ENCODE measurements around the gene GC. TPM values are rescaled to one million over a fixed set of nuclear protein-coding genes. Genes with fewer than 3 reads are reported as not detected.

The GC gene
- total RNA-seq, 1 experiment from 2014 or later: 1.9 TPM

- H3K4me1 Mint-ChIP-seq: peaks cover 73% of the 10 kb centered on the region
- ChIA-PET POLR2A (no interaction called here), CTCF (no interaction called here)
- H3K27me3 Mint-ChIP-seq (ENCODE audit: low read depth): no peaks in the 10 kb centered on the region
- H3K4me3 Mint-ChIP-seq: peak overlapping the region; percentile 34
- peak overlapping the region; percentile 99 for H3K27ac Mint-ChIP-seq
- peaks cover 17% of the 10 kb centered on the region for H3K9me3 Mint-ChIP-seq
- DNase-seq (ENCODE audit: low spot score) (no peak), ATAC-seq (peak; percentile 29)
- TF ChIP-seq TEAD1 (CRISPR knock-in tag; IDR thresholded peaks at IDR 0.05) (0 out of 2 replicates have a peak, but pooled peaks have one; percentile 24), AR (CRISPR knock-in tag; IDR thresholded peaks at IDR 0.05) (no peak), SP1 (CRISPR knock-in tag; conservative IDR thresholded peaks at IDR 0.05) (0 out of 2 replicates have a peak, but pooled peaks have one; percentile 17), GRHL2 (CRISPR knock-in tag; IDR thresholded peaks at IDR 0.05; ENCODE audit: insufficient replicate concordance, severe bottlenecking) (no peak), JUN (CRISPR knock-in tag; IDR thresholded peaks at IDR 0.05) (no peak)
- peaks cover 20% of the 10 kb centered on the region for H3K36me3 Mint-ChIP-seq
Observed at GRCh38 chr4:71828470-71828869, 44.6 kb upstream of the GC start.

GRCh38 chr4:71827826-71828225, 43.9 kb upstream of the GC start:
- Mint-ChIP-seq H3K4me1 (peaks cover 68% of the 10 kb centered on the region), H3K27ac (peak overlapping the region; percentile 99), H3K36me3 (peaks cover 20% of the 10 kb centered on the region), H3K27me3 (ENCODE audit: low read depth) (no peaks in the 10 kb centered on the region), H3K4me3 (peak overlapping the region; percentile 34), H3K9me3 (peaks cover 17% of the 10 kb centered on the region)
- peak; percentile 81 for ATAC-seq
- no peak for DNase-seq (ENCODE audit: low spot score)
- ChIA-PET POLR2A (no interaction called here), CTCF (no interaction called here)
- TF ChIP-seq TCF7 (CRISPR knock-in tag; IDR thresholded peaks at IDR 0.05; ENCODE audit: low read depth) (no peak), AR (CRISPR knock-in tag; IDR thresholded peaks at IDR 0.05) (no peak), ATF1 (CRISPR knock-in tag; IDR thresholded peaks at IDR 0.05) (no peak), MLX (CRISPR knock-in tag; IDR thresholded peaks at IDR 0.05) (no peak), HMGA2 (CRISPR knock-in tag; IDR thresholded peaks at IDR 0.05) (no peak), ZNF396 (CRISPR knock-in tag; IDR thresholded peaks at IDR 0.05; ENCODE audit: borderline replicate concordance) (no peak), E2F1 (CRISPR knock-in tag; IDR thresholded peaks at IDR 0.05) (no peak)

- POLR2A ChIA-PET: no interaction called here
- CTCF ChIA-PET: interaction anchor here (0.6 kb wide), 1 partner anchor 1026 kb away, joined by 4 read pairs; no protein-coding TSS in a partner anchor
- no peak for TF ChIP-seq ZNF219 (CRISPR knock-in tag; IDR thresholded peaks at IDR 0.05; ENCODE audit: borderline replicate concordance)
- no peak for TF ChIP-seq ZNF263 (CRISPR knock-in tag; IDR thresholded peaks at IDR 0.05; ENCODE audit: low read depth)
- no peak for TF ChIP-seq E2F4 (CRISPR knock-in tag; IDR thresholded peaks at IDR 0.05; ENCODE audit: borderline replicate concordance, low read depth)
- no peak for TF ChIP-seq ATF1 (CRISPR knock-in tag; IDR thresholded peaks at IDR 0.05)
- TF ChIP-seq NR3C1 (CRISPR knock-in tag; conservative IDR thresholded peaks at IDR 0.05; ENCODE audit: low read depth): no peak
- TF ChIP-seq E2F5 (CRISPR knock-in tag; IDR thresholded peaks at IDR 0.05): no peak
- no peak for TF ChIP-seq NR2C2 (CRISPR knock-in tag; IDR thresholded peaks at IDR 0.05)
- TF ChIP-seq, protein P1, sequence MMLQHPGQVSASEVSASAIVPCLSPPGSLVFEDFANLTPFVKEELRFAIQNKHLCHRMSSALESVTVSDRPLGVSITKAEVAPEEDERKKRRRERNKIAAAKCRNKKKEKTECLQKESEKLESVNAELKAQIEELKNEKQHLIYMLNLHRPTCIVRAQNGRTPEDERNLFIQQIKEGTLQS (CRISPR knock-in tag; conservative IDR thresholded peaks at IDR 0.05): no peak
Observed at GRCh38 chr4:71816676-71817303, 32.9 kb upstream of the GC start.

More at GRCh38 chr4:71816676-71817303, 32.9 kb upstream of the GC start:
- Mint-ChIP-seq H3K9me3 (peaks cover 16% of the 10 kb centered on the region), H3K4me3 (no peak overlapping the region), H3K27ac (no peak overlapping the region), H3K4me1 (peaks cover 40% of the 10 kb centered on the region), H3K36me3 (peaks cover 13% of the 10 kb centered on the region), H3K27me3 (ENCODE audit: low read depth) (no peaks in the 10 kb centered on the region)
- no peak for DNase-seq (ENCODE audit: low spot score)
- ATAC-seq: no peak

Measured in WTC11 (cell line).